Activated T-helper 1 cell treated with anti-CD3 and anti-CD28 coated beads, Interleukin-2, amount 50 U/mL, for 16 hours (primary cell): ENCODE results near the gene FAM120B.

Experiments
- DNase-seq, 2 donors: peaks; one replicate each; pipeline ENCODE4 v3.0.0-alpha.2; 2020; ENCODE audit warnings: low read depth in 1 of 2, low spot score in 1 of 2

FAM120B gene

DNA sequence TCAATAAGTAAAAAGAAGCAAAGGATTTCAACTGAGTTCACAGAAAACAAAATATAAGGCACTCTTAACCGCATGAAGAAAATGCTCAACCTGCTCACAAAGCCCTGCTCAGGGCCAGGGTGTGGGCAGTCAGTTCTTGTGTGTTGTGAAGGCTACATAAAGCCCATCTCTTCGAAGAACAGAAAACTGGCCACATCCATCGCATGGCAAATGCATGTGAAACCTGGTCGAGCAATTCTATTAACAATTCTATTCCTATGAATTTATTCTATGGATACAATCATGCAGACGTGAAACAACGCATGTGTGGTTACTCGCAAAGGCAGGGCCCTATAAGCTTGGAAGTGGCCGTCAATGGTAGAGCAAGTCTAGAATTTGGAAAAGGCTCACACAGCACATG, 136.0 kb downstream of the FAM120B start:
- no peak for DNase-seq

DNA sequence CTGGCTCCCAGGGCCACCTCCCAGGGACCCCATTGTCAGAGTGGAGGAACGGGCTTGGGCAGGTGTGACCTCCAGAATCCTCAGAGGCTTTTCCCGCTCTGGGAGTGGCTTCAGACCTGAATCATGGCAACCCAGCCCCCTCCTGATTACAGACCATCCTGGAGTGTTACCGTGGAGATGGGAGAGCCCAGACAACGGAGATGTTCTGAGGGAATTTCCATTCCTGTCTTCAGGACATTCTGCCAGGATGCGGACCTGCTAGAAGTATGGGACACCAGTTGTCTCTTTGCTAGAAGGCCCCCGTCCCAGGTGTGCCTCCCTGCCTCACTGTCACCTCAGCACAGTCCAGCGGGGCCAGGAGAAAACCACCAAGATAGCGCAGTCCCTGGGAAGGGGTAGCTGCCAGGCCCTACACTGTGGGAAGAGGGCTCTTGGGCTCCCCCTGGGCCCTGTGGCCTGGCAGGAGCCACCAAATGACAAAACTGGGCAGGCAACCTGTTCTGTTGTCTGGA, 136.6 kb downstream of the FAM120B start:
- DNase-seq, result no peak

DNA sequence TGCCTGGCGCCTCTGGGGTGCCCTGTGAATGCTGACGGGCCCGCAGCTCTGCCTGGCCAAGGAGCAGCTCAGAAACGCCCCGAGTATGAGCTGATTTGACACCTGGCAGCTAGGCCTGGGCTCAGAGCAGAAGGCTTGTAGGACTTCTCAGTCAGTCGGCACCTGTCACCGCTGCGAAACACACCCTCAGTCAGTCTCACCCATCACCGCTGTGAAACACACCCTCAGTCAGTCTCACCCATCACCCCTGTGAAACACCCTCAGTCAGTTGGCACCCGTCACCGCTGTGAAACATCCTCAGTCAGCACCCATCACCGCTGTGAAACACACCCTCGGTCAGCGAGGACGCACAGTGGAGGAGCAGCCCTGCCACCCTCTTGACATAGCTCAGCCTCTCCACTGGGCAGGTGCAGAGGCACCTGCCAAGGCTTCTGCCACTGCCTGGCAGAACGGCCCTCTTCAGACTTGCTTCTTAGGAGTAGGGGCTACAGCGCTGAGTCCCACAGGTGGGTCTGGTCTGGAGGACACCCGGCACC, 137.6 kb downstream of the FAM120B start:
- no peak for DNase-seq

DNA sequence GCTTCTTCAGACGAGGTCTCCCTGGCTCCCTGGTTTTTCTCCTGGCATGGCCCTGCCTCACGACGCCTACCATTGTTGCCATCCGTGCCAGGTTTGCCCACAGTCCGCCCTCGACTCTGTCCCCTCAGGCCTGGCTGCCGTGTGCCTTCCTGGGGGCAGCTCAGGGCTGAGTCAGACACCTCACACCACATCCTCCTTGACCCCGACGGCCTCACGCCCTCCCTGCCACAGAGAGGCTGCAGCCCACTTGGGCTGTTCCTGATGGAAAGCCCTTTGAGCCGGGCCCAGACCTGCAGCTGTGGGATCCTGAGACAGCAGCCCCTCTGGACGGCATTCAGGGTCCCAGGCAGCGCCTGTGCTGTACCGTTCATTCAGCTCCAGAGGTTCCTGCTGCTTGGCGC, 138.3 kb downstream of the FAM120B start:
- DNase-seq, result no peak

DNA sequence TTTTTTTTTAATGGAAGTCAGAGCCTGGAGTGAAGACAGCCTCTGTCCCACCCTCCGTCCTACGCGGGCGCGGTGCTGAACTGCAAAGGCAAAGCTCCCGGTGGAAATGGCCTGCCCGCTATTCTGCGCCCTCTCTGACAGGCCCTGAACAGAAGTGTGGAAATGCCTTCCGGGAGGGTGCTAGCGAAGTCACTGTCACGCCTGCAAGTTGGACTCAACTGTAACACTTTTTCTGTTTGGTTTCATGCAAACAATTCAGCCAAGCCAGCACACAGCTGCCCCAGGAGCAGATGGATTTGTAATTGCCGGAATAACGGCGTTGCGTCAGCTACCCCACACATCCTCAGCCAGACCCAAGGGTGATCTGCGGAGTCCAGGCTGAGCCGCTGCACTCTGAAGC, 138.9 kb downstream of the FAM120B start:
- no peak for DNase-seq

DNA sequence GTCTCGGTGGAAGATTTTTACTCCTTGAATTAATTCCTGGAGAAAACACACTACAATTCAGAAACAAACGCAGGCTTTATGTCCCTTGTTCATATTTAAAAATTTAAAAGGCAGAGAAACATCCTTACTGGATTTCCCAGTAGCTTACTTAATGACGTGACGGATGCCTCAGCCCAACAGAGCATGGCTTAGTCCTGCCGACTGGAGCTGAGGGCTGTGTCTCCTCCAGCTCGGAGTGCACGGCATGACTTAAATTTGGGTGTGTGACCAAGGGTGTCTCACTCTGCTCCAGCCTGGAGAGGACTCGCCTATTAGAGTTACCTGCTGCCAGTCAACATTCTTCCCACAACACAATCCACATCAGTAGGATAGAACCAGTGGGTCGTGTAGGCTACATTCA, 139.4 kb downstream of the FAM120B start:
- DNase-seq, result no peak

DNA sequence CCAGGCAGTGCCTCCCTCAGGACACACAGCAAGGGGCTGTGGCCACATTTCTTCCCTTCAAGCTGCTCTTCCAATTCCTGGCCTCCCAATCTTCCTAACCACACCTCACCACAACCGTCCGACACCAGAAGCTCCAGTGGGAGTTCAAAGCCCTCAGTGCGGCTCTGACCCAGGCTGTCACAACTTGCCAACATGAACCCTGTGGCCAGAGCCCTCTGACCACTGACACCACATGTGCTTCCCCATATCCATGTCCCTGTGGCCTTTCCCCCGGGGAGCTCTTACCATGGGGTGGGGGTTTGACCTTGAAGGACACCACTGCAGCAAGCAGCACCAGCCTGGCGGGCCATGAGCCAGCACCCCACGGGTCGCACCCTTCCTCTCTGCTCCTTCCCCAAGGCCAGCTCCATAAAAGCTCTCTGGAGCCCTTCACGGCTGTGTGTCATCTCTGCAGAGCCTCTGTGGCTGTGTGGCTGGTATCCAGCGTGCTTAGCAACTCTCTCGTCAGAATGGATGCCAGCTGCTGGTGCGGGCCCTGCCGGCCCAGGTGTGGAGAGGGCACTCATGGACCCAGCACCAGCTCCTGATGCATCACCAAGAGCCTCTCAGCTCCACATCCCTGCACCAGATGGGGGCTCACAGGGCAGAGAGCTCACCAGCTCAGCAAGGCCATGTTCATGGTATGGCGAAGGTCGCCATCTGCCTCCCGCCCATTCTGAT, 140.4 kb downstream of the FAM120B start:
- no peak for DNase-seq

DNA sequence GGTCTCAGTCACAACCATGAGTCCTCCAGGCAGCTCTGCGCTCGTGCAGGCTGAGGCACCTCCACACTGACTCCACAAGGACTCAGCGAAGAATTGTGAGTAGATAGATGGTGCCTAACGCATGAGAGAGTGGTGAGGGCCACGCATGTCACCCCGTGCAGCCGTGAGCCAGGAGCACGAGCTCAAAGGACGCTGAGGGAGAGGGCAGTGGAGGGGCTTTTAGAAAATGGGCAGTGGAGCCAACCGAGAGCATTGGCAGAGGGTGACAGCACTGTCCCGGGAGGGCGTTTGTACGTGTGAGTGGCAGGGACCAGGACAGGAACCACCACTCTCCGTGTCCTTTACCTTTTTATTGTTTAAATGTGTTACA, 141.0 kb downstream of the FAM120B start:
- DNase-seq, result no peak

DNA sequence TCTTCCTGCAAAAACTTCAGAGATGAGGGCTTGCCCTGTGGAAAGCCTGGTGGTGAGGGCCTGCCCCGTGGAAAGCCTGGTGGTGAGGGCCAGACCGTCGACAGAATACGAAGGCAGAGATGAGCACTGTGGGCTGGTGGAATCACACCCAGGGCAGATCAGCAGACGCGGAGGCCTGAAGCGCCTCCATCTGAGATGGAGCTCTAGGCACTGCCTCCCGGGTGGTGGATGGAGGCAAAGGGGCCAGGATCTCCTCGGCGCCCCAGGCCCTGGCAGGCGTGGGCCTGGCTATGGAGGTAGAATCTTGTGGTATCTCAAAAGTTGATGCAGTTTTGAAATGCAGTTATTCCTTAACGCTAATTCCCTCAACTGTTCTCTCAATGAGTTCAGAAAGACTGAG, 141.8 kb downstream of the FAM120B start:
- DNase-seq, result no peak

DNA sequence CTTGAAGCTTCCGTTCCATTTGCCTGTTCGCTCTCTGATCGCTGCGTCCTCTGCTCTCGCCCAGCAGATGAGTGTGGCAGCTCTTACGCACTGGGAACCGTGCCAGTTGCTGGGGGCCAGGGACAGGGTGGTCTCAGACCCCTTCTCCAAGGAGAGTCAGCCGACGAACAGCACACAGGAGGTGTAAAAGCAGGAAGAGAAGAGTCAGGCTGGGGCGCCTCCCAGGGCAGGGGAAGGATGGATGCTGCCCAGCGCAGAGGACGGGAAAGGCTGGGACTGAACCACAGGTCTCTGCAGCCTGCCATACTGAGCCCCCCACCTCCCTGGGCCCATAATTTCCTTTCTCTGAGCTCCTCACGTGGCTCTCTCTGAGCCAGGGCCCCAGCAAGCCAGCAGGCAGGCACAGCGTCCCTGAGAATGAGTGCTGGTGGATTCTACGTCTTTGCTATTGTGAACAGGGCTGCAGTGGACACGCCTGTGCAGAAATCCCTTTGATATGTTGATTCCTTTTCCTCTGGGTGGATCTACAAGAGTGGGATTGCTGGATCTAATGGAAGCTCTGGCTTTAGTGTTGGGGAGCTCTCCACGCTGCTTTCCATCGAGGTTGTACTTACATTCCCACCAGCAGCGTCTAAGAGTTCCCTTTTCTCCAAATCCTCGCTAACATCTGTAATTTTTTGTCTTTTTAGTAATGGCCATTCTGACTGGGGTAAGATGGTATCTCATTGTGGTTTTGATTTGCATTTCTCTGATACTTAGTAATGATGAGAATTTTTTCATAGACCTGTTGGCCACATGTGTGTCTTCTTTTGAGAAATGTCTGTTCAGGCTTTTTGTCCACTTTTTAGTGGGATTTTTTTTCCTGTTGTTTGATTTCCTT, 142.4 kb downstream of the FAM120B start:
- no peak for DNase-seq

DNA sequence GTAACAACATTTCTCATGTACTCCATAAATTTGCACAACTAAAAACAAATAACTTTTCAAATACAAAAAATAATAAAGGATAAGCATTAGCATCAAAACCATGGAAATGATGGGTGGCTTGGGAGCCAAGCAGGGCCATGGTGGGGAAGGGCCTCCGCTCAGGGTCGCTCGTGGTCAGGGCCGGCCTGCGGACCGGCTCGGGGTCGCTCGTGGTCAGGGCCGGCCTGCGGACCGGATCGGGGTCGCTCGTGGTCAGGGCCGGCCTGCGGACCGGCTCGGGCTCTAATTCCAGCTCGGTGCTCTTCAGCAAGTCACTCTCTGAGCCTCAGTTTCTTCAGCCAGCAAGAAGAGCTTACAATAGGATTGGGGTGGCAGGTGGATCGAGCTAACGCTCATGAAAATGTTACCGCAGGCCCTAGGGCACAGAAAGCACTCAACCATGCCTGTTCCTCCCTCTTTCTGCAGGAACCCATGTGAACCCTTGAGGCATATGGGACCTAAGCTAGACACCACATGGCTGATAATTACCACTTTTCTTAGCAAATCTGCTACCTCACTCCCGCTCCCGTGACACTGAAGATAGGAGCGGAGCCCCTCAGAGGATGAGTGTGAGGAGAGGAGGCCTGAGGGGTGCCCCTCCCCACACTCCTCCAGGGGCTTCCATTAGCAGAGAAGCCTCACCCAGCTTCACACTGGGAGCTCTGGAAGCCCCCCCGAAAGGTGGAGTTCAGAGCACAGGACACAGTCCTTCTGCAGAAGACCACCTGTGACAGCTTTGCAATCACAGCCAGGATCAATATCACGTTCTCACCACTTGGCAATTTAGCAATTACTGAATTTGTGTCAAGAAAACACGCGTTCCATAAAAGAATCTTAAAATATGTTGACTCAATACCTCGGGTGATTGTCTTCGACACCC, 143.5 kb downstream of the FAM120B start:
- DNase-seq, result no peak

DNA sequence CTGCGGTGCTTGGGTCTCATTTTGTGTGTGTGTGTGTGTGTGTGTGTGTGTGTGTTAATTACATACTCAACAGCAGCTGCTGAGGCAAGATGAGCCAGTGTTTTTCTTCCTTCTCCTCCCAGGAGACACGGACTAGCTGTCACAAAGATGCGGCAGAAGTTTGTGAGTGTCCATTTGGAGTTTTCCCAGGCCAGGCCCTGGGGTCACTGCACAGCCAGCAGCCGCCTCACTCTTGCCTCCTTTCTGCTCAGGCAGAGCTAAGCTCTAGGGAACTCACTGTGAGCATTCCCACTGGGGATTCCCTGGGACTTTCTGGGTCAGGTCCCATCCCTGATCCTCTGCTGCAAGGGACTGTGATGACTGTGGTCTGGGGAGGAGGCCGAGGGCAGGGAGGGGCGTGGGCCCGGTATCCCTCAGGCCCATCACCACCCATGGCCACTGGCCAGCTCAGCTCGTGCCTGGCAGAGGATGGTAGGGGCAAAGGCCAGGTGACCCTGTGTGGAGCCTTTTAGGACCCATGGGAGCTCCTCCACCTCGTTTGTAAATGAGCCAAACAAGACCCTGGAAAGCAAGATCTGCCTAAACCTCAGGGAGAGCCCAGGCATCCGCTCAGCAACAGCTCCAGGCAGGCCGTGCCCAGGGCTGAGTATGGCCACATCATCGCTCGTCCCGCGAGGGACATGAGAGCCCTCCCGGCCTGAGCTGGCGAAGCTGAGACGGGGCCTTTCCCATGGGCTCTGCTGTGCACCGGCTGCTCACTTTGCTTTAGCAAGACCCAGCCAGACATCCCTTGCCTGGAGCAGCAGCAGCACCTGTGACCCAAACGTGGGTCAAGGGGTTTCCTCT, 144.6 kb downstream of the FAM120B start:
- DNase-seq, result no peak

DNA sequence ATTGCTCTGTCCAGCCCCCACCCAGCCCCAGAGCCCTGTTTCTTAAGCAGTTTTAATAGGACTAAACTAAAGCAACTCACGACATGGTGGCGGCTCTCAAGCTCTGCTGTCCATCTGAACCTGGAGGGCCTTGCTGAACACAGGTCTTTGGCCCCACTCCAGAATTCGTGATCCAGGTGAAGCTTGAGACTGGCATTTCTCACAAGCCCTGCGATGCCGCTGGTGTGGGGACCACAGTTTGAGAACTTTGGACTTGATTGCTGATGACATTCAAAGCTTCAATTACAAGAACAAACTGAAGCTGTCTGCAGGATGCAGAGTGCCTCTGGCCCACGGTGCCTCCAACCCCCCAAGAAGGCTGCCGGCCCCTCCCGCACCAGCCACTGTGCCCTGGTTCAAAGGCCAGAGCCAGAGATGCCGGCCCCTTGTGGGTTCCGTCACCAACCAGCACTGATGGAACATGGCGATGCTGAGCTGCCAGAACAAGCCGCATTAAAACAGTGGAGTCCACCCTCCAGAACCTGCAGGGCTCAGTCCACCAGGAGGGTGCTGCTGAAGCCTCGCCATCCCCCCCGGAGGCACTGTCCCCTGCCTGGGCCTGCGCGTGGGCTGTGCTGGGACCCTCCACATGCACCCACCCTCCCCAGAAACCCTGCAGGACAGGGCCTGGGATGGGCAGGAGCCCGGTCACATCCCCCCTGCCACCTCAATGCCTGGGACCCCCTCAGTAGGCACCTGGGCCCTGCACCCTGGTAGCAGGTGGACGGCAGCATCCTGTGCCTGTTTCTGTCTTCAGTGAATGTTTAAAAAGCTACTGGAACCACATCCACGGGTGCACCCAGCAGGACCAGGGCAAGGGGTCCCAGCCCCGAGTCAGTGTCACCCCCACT, 145.4 kb downstream of the FAM120B start:
- DNase-seq, result no peak

DNA sequence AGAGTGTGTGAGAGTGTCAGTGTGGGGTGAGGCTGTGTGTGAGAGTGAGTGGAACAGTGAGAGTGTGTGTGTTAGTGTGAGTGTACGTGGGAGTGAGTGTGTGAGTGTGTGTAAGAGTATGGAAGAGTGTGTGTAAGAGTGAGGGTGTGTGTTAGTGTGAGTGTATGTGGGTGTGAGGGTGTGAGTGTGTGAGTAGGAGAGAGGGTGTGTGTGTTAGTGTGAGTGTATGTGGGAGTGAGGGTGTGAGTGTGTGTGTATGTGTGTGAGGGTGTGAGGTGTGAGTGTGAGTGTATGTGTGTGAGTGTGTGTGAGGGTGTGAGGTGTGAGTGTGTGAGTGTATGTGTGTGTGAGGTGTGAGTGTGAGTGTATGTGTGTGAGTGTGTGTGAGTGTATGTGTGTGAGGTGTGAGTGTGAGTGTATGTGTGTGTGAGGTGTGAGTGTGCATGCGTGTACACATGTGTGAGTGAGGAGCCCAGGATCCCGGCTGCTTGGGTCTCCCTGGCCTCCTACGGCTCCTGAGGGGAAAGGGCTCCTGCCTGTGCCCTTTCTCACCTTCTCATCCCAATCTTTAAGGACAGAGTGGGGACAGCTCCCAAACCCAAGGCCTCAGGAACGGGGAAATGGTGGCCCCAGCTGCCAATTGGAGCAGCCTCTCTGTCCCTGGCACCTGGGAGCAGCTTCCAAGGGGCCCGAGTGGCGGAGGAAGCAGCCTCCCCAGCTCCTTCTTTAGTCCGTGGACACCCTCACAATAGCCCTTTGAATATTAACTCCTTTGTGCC, 146.4 kb downstream of the FAM120B start:
- DNase-seq, result no peak

DNA sequence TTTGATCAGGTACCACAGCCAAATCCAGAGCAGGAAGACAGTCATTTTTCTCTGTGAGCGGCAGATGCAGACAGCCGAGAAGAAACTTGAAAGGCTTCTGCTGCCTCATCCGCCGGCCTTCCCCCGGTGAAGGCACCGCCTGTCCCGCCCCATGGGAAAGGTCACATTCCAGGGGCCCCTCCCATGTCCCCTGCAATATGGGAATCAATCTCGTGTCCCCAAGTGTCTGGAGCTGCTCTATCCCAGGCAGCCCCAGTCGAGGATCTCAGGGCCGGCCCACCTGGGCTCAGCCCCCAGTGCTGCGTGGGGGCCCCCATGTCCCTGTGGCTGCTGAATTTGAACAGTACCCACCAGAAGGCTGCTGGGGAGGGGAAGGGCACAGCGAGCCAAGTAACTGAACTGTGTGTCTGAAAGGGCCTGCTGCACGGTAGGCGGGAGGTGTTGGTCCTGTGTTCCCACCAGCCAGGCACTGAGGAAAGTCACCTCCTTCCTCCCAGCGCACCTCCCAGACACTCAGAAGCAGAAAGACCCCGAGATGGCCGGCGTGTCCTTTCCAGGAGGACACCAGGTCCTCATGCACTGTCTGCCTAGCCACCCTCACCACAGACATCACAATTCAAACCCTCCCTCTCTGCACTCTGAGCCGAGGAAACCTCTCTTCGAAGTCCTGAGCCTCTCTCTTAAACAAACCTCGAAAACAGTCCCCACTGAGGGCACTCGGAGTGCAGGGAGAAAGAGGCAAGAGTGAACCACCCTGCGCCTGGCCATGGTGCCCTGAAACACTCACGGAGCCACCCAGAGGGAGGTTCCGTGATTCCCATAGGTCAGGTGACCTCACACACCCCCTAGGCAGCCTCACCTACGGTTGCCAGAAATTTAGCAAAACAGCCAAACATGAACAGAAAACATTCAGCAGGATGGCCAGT, 147.3 kb downstream of the FAM120B start:
- no peak for DNase-seq

DNA sequence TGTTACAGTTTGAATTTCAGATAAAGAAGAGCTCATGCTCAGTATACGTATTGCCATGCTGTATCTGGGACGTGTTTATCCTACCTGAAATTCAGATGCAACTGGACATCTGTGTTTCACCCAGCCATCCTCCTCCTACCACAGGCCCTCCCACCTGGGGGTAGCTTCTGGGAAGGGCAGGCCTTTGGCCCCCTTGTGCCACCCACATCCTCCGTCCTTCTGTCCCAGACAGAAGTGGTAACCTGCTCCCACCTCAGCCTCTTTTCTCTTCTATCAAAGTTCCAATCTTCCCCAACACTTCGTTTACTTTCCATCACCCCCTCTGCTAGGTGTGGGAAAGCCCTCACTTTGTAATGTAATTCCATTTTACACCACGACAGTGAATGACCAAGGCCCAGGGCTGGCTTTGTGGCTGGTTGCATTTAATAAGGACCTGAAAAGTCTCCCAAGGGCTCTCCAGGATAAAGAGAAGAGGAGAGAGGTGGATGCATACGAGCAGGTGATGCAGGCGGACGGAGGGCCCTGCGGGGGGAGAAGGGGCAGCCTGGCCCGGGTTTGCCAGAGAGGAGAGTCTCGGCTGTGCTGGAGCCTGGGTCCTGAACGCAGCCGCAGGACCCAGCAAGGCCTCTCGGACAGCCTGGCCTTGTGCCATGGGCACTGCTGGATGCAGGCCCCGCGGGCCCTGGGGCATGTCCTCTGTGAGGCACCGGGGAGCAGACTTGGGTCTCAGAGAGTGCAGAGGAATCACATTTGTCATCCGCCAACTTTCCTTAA, 148.1 kb downstream of the FAM120B start:
- DNase-seq, result no peak
